Measurements from ENCODE around the gene FOXRED1.

- TF ChIP-seq CTCF (IDR thresholded peaks at IDR 0.05; ENCODE audit: insufficient read depth, low read length) (no peak), POLR2AphosphoS5 (IDR thresholded peaks at IDR 0.05; ENCODE audit: low read depth) (no peak)
- TF ChIP-seq, protein P1, sequence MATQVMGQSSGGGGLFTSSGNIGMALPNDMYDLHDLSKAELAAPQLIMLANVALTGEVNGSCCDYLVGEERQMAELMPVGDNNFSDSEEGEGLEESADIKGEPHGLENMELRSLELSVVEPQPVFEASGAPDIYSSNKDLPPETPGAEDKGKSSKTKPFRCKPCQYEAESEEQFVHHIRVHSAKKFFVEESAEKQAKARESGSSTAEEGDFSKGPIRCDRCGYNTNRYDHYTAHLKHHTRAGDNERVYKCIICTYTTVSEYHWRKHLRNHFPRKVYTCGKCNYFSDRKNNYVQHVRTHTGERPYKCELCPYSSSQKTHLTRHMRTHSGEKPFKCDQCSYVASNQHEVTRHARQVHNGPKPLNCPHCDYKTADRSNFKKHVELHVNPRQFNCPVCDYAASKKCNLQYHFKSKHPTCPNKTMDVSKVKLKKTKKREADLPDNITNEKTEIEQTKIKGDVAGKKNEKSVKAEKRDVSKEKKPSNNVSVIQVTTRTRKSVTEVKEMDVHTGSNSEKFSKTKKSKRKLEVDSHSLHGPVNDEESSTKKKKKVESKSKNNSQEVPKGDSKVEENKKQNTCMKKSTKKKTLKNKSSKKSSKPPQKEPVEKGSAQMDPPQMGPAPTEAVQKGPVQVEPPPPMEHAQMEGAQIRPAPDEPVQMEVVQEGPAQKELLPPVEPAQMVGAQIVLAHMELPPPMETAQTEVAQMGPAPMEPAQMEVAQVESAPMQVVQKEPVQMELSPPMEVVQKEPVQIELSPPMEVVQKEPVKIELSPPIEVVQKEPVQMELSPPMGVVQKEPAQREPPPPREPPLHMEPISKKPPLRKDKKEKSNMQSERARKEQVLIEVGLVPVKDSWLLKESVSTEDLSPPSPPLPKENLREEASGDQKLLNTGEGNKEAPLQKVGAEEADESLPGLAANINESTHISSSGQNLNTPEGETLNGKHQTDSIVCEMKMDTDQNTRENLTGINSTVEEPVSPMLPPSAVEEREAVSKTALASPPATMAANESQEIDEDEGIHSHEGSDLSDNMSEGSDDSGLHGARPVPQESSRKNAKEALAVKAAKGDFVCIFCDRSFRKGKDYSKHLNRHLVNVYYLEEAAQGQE (IDR thresholded peaks at IDR 0.05; ENCODE audit: insufficient replicate concordance, low read depth), result no peak
Observed at GRCh38 chr11:126284829-126285228, 15.9 kb downstream of the FOXRED1 start.
